ENCODE data around the gene PLCH2. TPM values are rescaled to one million over a fixed set of nuclear protein-coding genes. Genes with fewer than 3 reads are reported as not detected.

The PLCH2 gene
- total RNA-seq, 6 experiments from 2014 or later, result 0.37 to 4.6 (median 2.3) TPM

GRCh38 chr1:2480236-2480985, 4.3 kb downstream of the PLCH2 start:
- Histone ChIP-seq H3K27me3 (no peaks in the 10 kb centered on the region), H3K27ac (no peak overlapping the region), H3K36me3 (no peaks in the 10 kb centered on the region), H3K4me3 (no peak overlapping the region), H3K4me1 (peaks cover 0 to 16% (median 7%) of the 10 kb centered on the region in 4 donors), H3K9me3 (no peaks in the 10 kb centered on the region)
- TF ChIP-seq POLR2A (IDR thresholded peaks at IDR 0.05), result no peak
- no peak for TF ChIP-seq CTCF (IDR thresholded peaks at IDR 0.05)
- intact Hi-C loops (cut with DNase I), result no loop called here
- ATAC-seq (no peak), DNase-seq (no peak)
- WGBS (ENCODE audit: insufficient coverage, low coverage, low lambda C conversion rate, missing lambda C conversion rate), result no CpG with 5 or more reads among the region's 18 CpGs

- 80% methylated on average over 1 of the region's 12 CpGs for WGBS (ENCODE audit: insufficient coverage, low coverage, low lambda C conversion rate, missing lambda C conversion rate)
- DNase-seq, result no peak
- TF ChIP-seq POLR2A (IDR thresholded peaks at IDR 0.05) (no peak), CTCF (IDR thresholded peaks at IDR 0.05) (no peak)
- no peaks in the 10 kb centered on the region for H3K27me3 ChIP-seq
- peaks cover 0 to 10% (median 4%) of the 10 kb centered on the region in 4 donors for H3K4me1 ChIP-seq
- H3K4me3 ChIP-seq, result no peak overlapping the region
- H3K9me3 ChIP-seq, result no peaks in the 10 kb centered on the region
- no peak for ATAC-seq
- H3K36me3 ChIP-seq, result no peaks in the 10 kb centered on the region
- no peak overlapping the region for H3K27ac ChIP-seq
- intact Hi-C loops (cut with DNase I), result no loop called here
Observed at GRCh38 chr1:2480986-2481364, 4.9 kb downstream of the PLCH2 start.

GRCh38 chr1:2481885-2482284, 5.8 kb downstream of the PLCH2 start:
- WGBS (ENCODE audit: insufficient coverage, low coverage, low lambda C conversion rate, missing lambda C conversion rate), result no CpG with 5 or more reads among the region's 10 CpGs
- DNase-seq, result no peak
- Histone ChIP-seq H3K36me3 (no peaks in the 10 kb centered on the region), H3K27me3 (no peaks in the 10 kb centered on the region), H3K4me3 (no peak overlapping the region), H3K9me3 (no peaks in the 10 kb centered on the region), H3K4me1 (peaks cover 0 to 10% (median 3%) of the 10 kb centered on the region in 4 donors), H3K27ac (no peak overlapping the region)
- TF ChIP-seq CTCF (IDR thresholded peaks at IDR 0.05) (no peak), POLR2A (IDR thresholded peaks at IDR 0.05) (no peak)
- ATAC-seq, result no peak
- intact Hi-C loops (cut with DNase I), result no loop called here

- Histone ChIP-seq H3K27ac (no peak overlapping the region), H3K4me1 (peaks cover 0 to 10% (median 2%) of the 10 kb centered on the region in 4 donors), H3K4me3 (no peak overlapping the region), H3K27me3 (no peaks in the 10 kb centered on the region), H3K36me3 (no peaks in the 10 kb centered on the region), H3K9me3 (no peaks in the 10 kb centered on the region)
- no peak for DNase-seq
- intact Hi-C loops (cut with DNase I), result no loop called here
- no peak for ATAC-seq
- TF ChIP-seq POLR2A (IDR thresholded peaks at IDR 0.05) (no peak), CTCF (IDR thresholded peaks at IDR 0.05) (no peak)
- WGBS (ENCODE audit: insufficient coverage, low coverage, low lambda C conversion rate, missing lambda C conversion rate), result no CpG with 5 or more reads among the region's 11 CpGs
Observed at GRCh38 chr1:2482588-2482987, 6.5 kb downstream of the PLCH2 start.

Data from right lobe of liver (tissue), 6 donors.